GM08714 (cell line): Measurements from ENCODE around the gene KAT6B.
"Not testable (repeated sequence)": the region's sequence is repeated elsewhere in the genome, so short reads cannot be mapped to it uniquely, and the experiment has no call there.

Source experiments
- H3K4me3 ChIP-seq: fragments of 200-500 bp; sonication (Bioruptor generic); 2 replicates; pipeline ENCODE4 v1.5.1; 2014; ENCODE audit warnings: mild to moderate bottlenecking, low read length, inconsistent platforms
- ZNF274 ChIP-seq: IDR thresholded peaks from 2 replicates; pipeline ENCODE4 v1.6.1; 2012; ENCODE audit warnings: mild to moderate bottlenecking, low read depth, low read length

Gene KAT6B

GRCh38 chr10:74859546-74859945 lies 33.1 kb downstream of the KAT6B start:
- no peak for TF ChIP-seq ZNF274
- no peak overlapping the region for H3K4me3 ChIP-seq

- no peak for TF ChIP-seq ZNF274
- no peak overlapping the region for H3K4me3 ChIP-seq
These were observed 36.2 kb downstream of the KAT6B start for GRCh38 chr10:74862625-74863024.

- H3K4me3 ChIP-seq: no peak overlapping the region
- no peak for TF ChIP-seq ZNF274
These were observed 37.2 kb downstream of the KAT6B start for GRCh38 chr10:74863551-74863950.

- TF ChIP-seq ZNF274: no peak
- H3K4me3 ChIP-seq: no peak overlapping the region
These were observed 41.0 kb downstream of the KAT6B start for GRCh38 chr10:74867351-74867750.

GRCh38 chr10:74868392-74868977 lies 42.1 kb downstream of the KAT6B start:
- TF ChIP-seq ZNF274: no peak
- H3K4me3 ChIP-seq: no peak overlapping the region

- no peak overlapping the region for H3K4me3 ChIP-seq
- no peak for TF ChIP-seq ZNF274
These were observed 43.2 kb downstream of the KAT6B start for GRCh38 chr10:74869635-74870034.

- no peak for TF ChIP-seq ZNF274
These were observed 43.8 kb downstream of the KAT6B start for GRCh38 chr10:74870191-74870590.

GRCh38 chr10:74871595-74872382 lies 45.4 kb downstream of the KAT6B start:
- TF ChIP-seq ZNF274: no peak
- H3K4me3 ChIP-seq: no peak overlapping the region; the same call in 1 of the 2 replicates

More at GRCh38 chr10:74870191-74870590, 43.8 kb downstream of the KAT6B start:
- no peak overlapping the region for H3K4me3 ChIP-seq

- H3K4me3 ChIP-seq: no peak overlapping the region
- no peak for TF ChIP-seq ZNF274
These were observed 47.5 kb downstream of the KAT6B start for GRCh38 chr10:74873803-74874454.

GRCh38 chr10:74874649-74875048 lies 48.2 kb downstream of the KAT6B start:
- no peak for TF ChIP-seq ZNF274
- H3K4me3 ChIP-seq: no peak overlapping the region

- H3K4me3 ChIP-seq: no peak overlapping the region
- TF ChIP-seq ZNF274: no peak
These were observed 48.7 kb downstream of the KAT6B start for GRCh38 chr10:74875068-74875467.

- TF ChIP-seq ZNF274: no peak
- no peak overlapping the region for H3K4me3 ChIP-seq
These were observed 49.6 kb downstream of the KAT6B start for GRCh38 chr10:74875966-74876365.

GRCh38 chr10:74877054-74877453 lies 50.7 kb downstream of the KAT6B start:
- not testable (repeated sequence) for H3K4me3 ChIP-seq

- TF ChIP-seq ZNF274: no peak
- H3K4me3 ChIP-seq: no peak overlapping the region
These were observed 51.5 kb downstream of the KAT6B start for GRCh38 chr10:74877898-74878297.

GRCh38 chr10:74880041-74880440 lies 53.6 kb downstream of the KAT6B start:
- TF ChIP-seq ZNF274: no peak
- no peak overlapping the region for H3K4me3 ChIP-seq

GRCh38 chr10:74881253-74881884 lies 55.0 kb downstream of the KAT6B start:
- no peak overlapping the region for H3K4me3 ChIP-seq
- no peak for TF ChIP-seq ZNF274
